ENCODE data around the gene LRFN2. TPM values are rescaled to one million over a fixed set of nuclear protein-coding genes. Genes with fewer than 3 reads are reported as not detected.

Gene LRFN2
- total RNA-seq, 4 donors from 2014 or later = 0.14 to 0.34 TPM; not detected in 2

- DNase-seq = no peak
- Histone ChIP-seq H3K27me3 (no peaks in the 10 kb centered on the region), H3K27ac (no peak overlapping the region), H3K36me3 (no peaks in the 10 kb centered on the region), H3K4me3 (no peak overlapping the region), H3K4me1 (peaks cover 0 to 5% of the 10 kb centered on the region in 2 donors), H3K9me3 (no peaks in the 10 kb centered on the region)
- TF ChIP-seq CTCF (IDR thresholded peaks at IDR 0.05) (no peak), POLR2A (IDR thresholded peaks at IDR 0.05) (no peak)
- intact Hi-C loops (cut with DNase I; ENCODE audit: low total_unique reads) = no loop called here
Measured at GRCh38 chr6:40342723-40343122, 244.4 kb downstream of the LRFN2 start.

GRCh38 chr6:40341726-40342125 is 245.4 kb downstream of the LRFN2 start:
- Histone ChIP-seq H3K36me3 (no peaks in the 10 kb centered on the region), H3K9me3 (no peaks in the 10 kb centered on the region), H3K4me1 (no peaks in the 10 kb centered on the region), H3K27me3 (no peaks in the 10 kb centered on the region), H3K4me3 (no peak overlapping the region), H3K27ac (no peak overlapping the region)
- no peak for DNase-seq
- TF ChIP-seq POLR2A (IDR thresholded peaks at IDR 0.05) (no peak), CTCF (IDR thresholded peaks at IDR 0.05) (no peak)
- intact Hi-C loops (cut with DNase I; ENCODE audit: low total_unique reads) = no loop called here

Small RNAs within 50 kb of the gene (small RNA-seq; reads per million reads assigned to genes)
- not detected for gene RNU6-250P
